Neural progenitor cell (in vitro differentiated cells): ENCODE measurements around the gene HMCES. TPM values are rescaled to one million over a fixed set of nuclear protein-coding genes. Genes with fewer than 3 reads are reported as not detected.
A peak's percentile ranks its signal among the peaks of the same experiment; 100 is the strongest.

Experiments used
- DNase-seq: peaks from one replicate; pipeline ENCODE4 v3.0.0-alpha.2; 2016; ENCODE audit warnings: low spot score
- H2AFZ ChIP-seq: fragments of 200-600 bp; sonication (generic); replicated peaks from 2 replicates; pipeline ENCODE4 v1.6.1; 2016; ENCODE audit warnings: antibody characterized with exemption
- H3F3A ChIP-seq: fragments of 200-600 bp; sonication (generic); 2 replicates; pipeline ENCODE4 v1.6.1; 2016; ENCODE audit warnings: antibody characterized with exemption, low read depth
- H3K27ac ChIP-seq: fragments of 200-600 bp; sonication (generic); 2 replicates; pipeline ENCODE4 v1.5.1; 2016; ENCODE audit warnings: mild to moderate bottlenecking
- H3K27me3 ChIP-seq: fragments of 200-600 bp; sonication (generic); 2 replicates; pipeline ENCODE4 v1.6.1; 2016; ENCODE audit warnings: mild to moderate bottlenecking, moderate library complexity
- H3K36me3 ChIP-seq: fragments of 200-600 bp; sonication (generic); 2 replicates; pipeline ENCODE4 v1.5.1; 2016
- H3K4me1 ChIP-seq: fragments of 200-600 bp; sonication (generic); 2 replicates; pipeline ENCODE4 v1.6.1; 2016; ENCODE audit warnings: mixed run types
- H3K4me2 ChIP-seq: fragments of 200-600 bp; sonication (generic); 2 replicates; pipeline ENCODE4 v1.6.1; 2016
- H3K4me3 ChIP-seq: fragments of 200-600 bp; sonication (generic); 2 replicates; pipeline ENCODE4 v1.5.1; 2016
- H3K79me2 ChIP-seq: fragments of 200-600 bp; sonication (generic); 2 replicates; pipeline ENCODE4 v1.6.1; 2016; ENCODE audit warnings: low read depth
- H3K9ac ChIP-seq: fragments of 200-600 bp; sonication (generic); 2 replicates; pipeline ENCODE4 v1.6.1; 2016
- H3K9me3 ChIP-seq: fragments of 200-600 bp; sonication (generic); 2 replicates; pipeline ENCODE4 v1.5.1; 2016; ENCODE audit warnings: low read depth
- H4K20me1 ChIP-seq: fragments of 200-600 bp; sonication (generic); 2 replicates; pipeline ENCODE4 v1.6.1; 2016; ENCODE audit warnings: low read depth
- H3K27ac Mint-ChIP-seq: 3 replicates; pipeline ENCODE4 v1.8.0; 2021; ENCODE audit warnings: mixed read lengths
- H3K27me3 Mint-ChIP-seq: 2 replicates; pipeline ENCODE4 v1.8.0; 2022; ENCODE audit warnings: low read depth, mild to moderate bottlenecking, inconsistent platforms, moderate library complexity, mixed read lengths; ENCODE audit not compliant: insufficient read depth
- H3K36me3 Mint-ChIP-seq: 3 replicates; pipeline ENCODE4 v1.8.0; 2021; ENCODE audit warnings: mixed read lengths
- H3K4me1 Mint-ChIP-seq: 3 replicates; pipeline ENCODE4 v1.8.0; 2021; ENCODE audit warnings: mixed read lengths
- H3K4me3 Mint-ChIP-seq: 3 replicates; pipeline ENCODE4 v1.8.0; 2021; ENCODE audit warnings: mild to moderate bottlenecking, moderate library complexity, mixed read lengths
- H3K9me3 Mint-ChIP-seq: 3 replicates; pipeline ENCODE4 v1.8.0; 2020; ENCODE audit warnings: mixed read lengths
- CTCF ChIP-seq: fragments of 200-600 bp; sonication (generic); IDR thresholded peaks from 2 replicates; pipeline ENCODE4 v1.5.1; 2017; ENCODE audit warnings: antibody characterized with exemption, mild to moderate bottlenecking
- EZH2 ChIP-seq: fragments of 200-600 bp; sonication (generic); IDR thresholded peaks from 2 replicates; pipeline ENCODE4 v1.6.1; 2017; ENCODE audit warnings: antibody characterized with exemption, mild to moderate bottlenecking, moderate library complexity
- EZH2phosphoT487 ChIP-seq: fragments of 200-600 bp; sonication (generic); IDR thresholded peaks from 2 replicates; pipeline ENCODE4 v1.6.1; 2017; ENCODE audit warnings: antibody characterized with exemption
- total RNA-seq: library from RNA; depleted of rRNA; stranded (reverse); fragments of >200 nt; gene quantifications from 2 replicates; pipeline ENCODE4 v1.2.3, GENCODE V29; 2015; ENCODE audit warnings: low replicate concordance

Gene HMCES
- total RNA-seq, 1 donor from 2014 or later: 25.1 TPM

- TF ChIP-seq EZH2: no peak
- no peak for TF ChIP-seq CTCF
- no peak for TF ChIP-seq EZH2phosphoT487
- Histone ChIP-seq H3K4me3 (no peak overlapping the region), H3K27ac (no peak overlapping the region), H3K27me3 (no peaks in the 10 kb centered on the region), H4K20me1 (peaks cover 30% of the 10 kb centered on the region), H3K9ac (no peak overlapping the region), H3K4me1 (peaks cover 9% of the 10 kb centered on the region), H2AFZ (no peak overlapping the region), H3K36me3 (no peaks in the 10 kb centered on the region), H3K79me2 (peaks cover 34% of the 10 kb centered on the region), H3K9me3 (no peaks in the 10 kb centered on the region), H3F3A (peaks cover 38% of the 10 kb centered on the region), H3K4me2 (no peak overlapping the region)
- Mint-ChIP-seq H3K27me3 (peaks cover 10% of the 10 kb centered on the region), H3K4me1 (peaks cover 17% of the 10 kb centered on the region), H3K9me3 (no peaks in the 10 kb centered on the region), H3K36me3 (peaks cover 4% of the 10 kb centered on the region), H3K4me3 (peak overlapping the region; percentile 13), H3K27ac (no peak overlapping the region)
- DNase-seq: no peak
Measured at GRCh38 chr3:129312021-129312639, 33.5 kb downstream of the HMCES start.

GRCh38 chr3:129312671-129313414 is 34.2 kb downstream of the HMCES start:
- Mint-ChIP-seq H3K4me3 (peak overlapping the region; percentile 94), H3K4me1 (peaks cover 24% of the 10 kb centered on the region)

GRCh38 chr3:129313415-129313664 is 34.7 kb downstream of the HMCES start:
- Mint-ChIP-seq H3K36me3 (peaks cover 6% of the 10 kb centered on the region), H3K27ac (no peak overlapping the region)

More at GRCh38 chr3:129312671-129313414, 34.2 kb downstream of the HMCES start:
- Mint-ChIP-seq H3K9me3 (no peaks in the 10 kb centered on the region), H3K27ac (peak overlapping the region; percentile 40), H3K36me3 (peaks cover 5% of the 10 kb centered on the region), H3K27me3 (peaks cover 8% of the 10 kb centered on the region)
- Histone ChIP-seq H3K9ac (no peak overlapping the region), H3K27ac (no peak overlapping the region), H3K4me3 (no peak overlapping the region), H2AFZ (no peak overlapping the region), H3K4me2 (peak overlapping the region; percentile 80), H4K20me1 (peaks cover 30% of the 10 kb centered on the region), H3F3A (peaks cover 38% of the 10 kb centered on the region), H3K4me1 (peaks cover 10% of the 10 kb centered on the region), H3K27me3 (no peaks in the 10 kb centered on the region), H3K79me2 (peaks cover 41% of the 10 kb centered on the region), H3K36me3 (no peaks in the 10 kb centered on the region), H3K9me3 (no peaks in the 10 kb centered on the region)
- DNase-seq: no peak
- TF ChIP-seq CTCF (no peak), EZH2 (no peak), EZH2phosphoT487 (no peak)

More at GRCh38 chr3:129313415-129313664, 34.7 kb downstream of the HMCES start:
- Mint-ChIP-seq H3K4me1 (peaks cover 25% of the 10 kb centered on the region), H3K9me3 (no peaks in the 10 kb centered on the region), H3K27me3 (peaks cover 8% of the 10 kb centered on the region), H3K4me3 (peak overlapping the region; percentile 94)
- Histone ChIP-seq H3K27ac (no peak overlapping the region), H3K4me2 (peak overlapping the region; percentile 80), H4K20me1 (peaks cover 30% of the 10 kb centered on the region), H3K9me3 (no peaks in the 10 kb centered on the region), H2AFZ (no peak overlapping the region), H3K9ac (no peak overlapping the region), H3F3A (peaks cover 38% of the 10 kb centered on the region), H3K4me1 (peaks cover 10% of the 10 kb centered on the region), H3K79me2 (peaks cover 46% of the 10 kb centered on the region), H3K36me3 (no peaks in the 10 kb centered on the region), H3K27me3 (no peaks in the 10 kb centered on the region), H3K4me3 (no peak overlapping the region)
- TF ChIP-seq CTCF (no peak), EZH2phosphoT487 (no peak), EZH2 (no peak)
- DNase-seq: no peak
